ENCODE results near the gene COL9A3.

The COL9A3 gene

DNA sequence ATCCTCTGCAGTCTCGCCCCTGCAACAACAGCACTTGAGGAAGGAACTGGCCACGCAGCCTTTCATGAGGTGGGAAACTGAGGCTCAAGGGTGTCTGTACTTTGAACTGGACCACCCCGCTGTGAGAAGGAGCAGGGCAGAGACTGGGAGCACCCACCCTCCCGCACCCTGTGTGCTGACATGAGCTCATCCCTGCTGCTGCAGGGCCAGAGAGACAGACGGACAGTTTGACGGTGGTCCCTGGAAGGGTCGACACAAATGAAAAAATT lies 37.5 kb upstream of the COL9A3 start:
- TF ChIP-seq CTCF (IDR thresholded peaks at IDR 0.05; ENCODE audit: low read length, missing control alignments), result no peak
- DNase-seq (ENCODE audit: low read depth), result no peak
- H3K4me3 ChIP-seq (replicated peaks; ENCODE audit: low read depth, low read length), result no peak overlapping the region

GRCh38 chr20:62780204-62780603 lies 36.6 kb upstream of the COL9A3 start:
- no peak for TF ChIP-seq CTCF (IDR thresholded peaks at IDR 0.05; ENCODE audit: low read length, missing control alignments)
- H3K4me3 ChIP-seq (replicated peaks; ENCODE audit: low read depth, low read length), result no peak overlapping the region
- no peak for DNase-seq (ENCODE audit: low read depth)

DNA sequence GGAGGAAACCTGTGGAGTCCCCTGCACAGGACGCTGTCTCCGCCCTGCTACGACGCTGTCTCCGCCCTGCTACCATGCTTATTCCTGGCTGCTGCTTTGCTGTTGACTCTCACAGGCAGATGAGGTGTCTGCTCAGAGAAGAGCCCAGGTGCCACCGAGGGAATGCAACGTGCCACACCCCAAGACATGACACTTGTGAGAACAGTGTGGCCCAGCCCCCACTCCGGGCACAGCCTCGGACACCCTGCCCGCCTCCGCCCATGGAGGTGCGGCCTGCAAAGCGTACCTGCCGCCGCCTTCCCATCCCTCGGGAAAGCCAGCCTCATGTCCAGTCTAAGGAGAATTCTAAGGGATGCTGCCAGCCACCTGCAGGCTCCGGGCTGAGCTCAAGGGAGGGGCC lies 36.2 kb upstream of the COL9A3 start:
- no peak overlapping the region for H3K4me3 ChIP-seq (replicated peaks; ENCODE audit: low read depth, low read length)
- no peak for TF ChIP-seq CTCF (IDR thresholded peaks at IDR 0.05; ENCODE audit: low read length, missing control alignments)
- DNase-seq (ENCODE audit: low read depth), result no peak

DNA sequence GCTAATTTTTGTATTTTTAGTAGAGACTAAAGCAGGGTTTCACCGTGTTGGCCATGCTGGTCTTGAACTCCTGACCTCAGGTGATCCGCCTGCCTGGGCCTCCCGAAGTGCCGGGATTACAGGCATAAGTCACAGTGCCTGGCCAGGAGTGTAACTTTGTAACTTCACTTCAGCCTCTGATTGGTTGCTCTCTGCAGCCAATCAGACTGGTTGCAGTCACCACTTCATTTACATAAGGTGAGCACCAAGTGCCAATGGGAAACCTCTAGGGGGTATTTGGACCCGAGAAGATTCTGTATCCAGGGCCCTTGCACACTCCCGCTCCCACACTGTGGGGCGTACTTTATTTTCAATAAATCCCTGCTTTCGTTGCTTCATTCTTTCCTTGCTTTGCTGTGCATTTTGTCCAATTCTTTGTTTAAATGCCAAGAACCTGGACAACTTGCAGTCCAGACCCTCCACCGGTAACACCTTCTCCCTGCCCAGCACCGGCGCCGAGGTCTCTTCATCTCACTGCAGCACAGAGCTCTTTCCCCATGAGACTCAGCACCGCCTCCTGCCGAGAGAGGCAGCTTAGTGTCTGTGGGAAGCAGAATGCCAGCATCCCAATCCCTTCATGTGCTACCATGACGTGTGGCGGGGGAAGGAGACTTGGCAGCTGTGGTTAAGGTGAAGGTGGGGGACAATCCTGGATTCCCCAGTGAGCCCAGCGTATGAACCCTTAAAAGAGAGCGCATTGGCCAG lies 34.5 kb upstream of the COL9A3 start:
- no peak overlapping the region for H3K4me3 ChIP-seq (replicated peaks; ENCODE audit: low read depth, low read length)
- TF ChIP-seq CTCF (IDR thresholded peaks at IDR 0.05; ENCODE audit: low read length, missing control alignments), result peak; percentile 31
- DNase-seq (ENCODE audit: low read depth), result no peak

GRCh38 chr20:62782893-62783278 lies 34.0 kb upstream of the COL9A3 start:
- no peak overlapping the region for H3K4me3 ChIP-seq (replicated peaks; ENCODE audit: low read depth, low read length)
- peak; percentile 30 for DNase-seq (ENCODE audit: low read depth)
- no peak for TF ChIP-seq CTCF (IDR thresholded peaks at IDR 0.05; ENCODE audit: low read length, missing control alignments)

DNA sequence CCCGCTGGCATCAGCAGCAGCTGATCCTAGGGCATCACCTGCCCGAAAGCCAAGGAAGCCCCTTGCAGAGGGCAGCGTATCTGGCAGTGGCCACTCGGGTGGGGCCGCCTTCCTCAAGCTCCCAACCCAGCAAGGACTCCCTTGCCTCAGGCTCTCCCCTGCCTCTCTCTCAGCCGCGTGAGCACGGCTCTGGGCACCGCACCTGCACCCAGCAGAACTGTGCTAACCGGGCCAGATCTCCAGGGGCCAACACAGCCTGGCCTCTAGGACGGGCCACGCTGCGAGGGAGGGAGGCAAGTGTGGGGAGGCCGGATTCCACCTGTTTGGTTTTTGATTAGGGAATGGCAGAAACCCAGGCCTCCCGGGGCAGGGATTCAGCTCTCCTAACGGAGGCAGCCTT lies 32.4 kb upstream of the COL9A3 start:
- no peak overlapping the region for H3K4me3 ChIP-seq (replicated peaks; ENCODE audit: low read depth, low read length)
- TF ChIP-seq CTCF (IDR thresholded peaks at IDR 0.05; ENCODE audit: low read length, missing control alignments), result no peak
- no peak for DNase-seq (ENCODE audit: low read depth)

GRCh38 chr20:62785393-62785792 lies 31.5 kb upstream of the COL9A3 start:
- DNase-seq (ENCODE audit: low read depth), result no peak
- H3K4me3 ChIP-seq (replicated peaks; ENCODE audit: low read depth, low read length), result no peak overlapping the region
- no peak for TF ChIP-seq CTCF (IDR thresholded peaks at IDR 0.05; ENCODE audit: low read length, missing control alignments)
